Hematopoietic multipotent progenitor cell treated with erythropoietin and hydrocortisone succinate and interleukin-3 and kit ligand, for 17 days (in vitro differentiated cells): ENCODE data around the gene HIPK1.

Source experiments
- DNase-seq: peaks from one replicate; pipeline ENCODE4 v3.0.0-alpha.2; 2015; ENCODE audit warnings: low spot score

Gene HIPK1

GRCh38 chr1:113913887-113914664 is 15.0 kb upstream of the HIPK1 start:
- DNase-seq = peak; percentile 92

GRCh38 chr1:113916974-113917373 is 12.2 kb upstream of the HIPK1 start:
- DNase-seq = no peak

- peak; percentile 34 for DNase-seq
These were observed 11.6 kb upstream of the HIPK1 start for GRCh38 chr1:113917400-113918082.

- peak; percentile 47 for DNase-seq
These were observed 10.9 kb upstream of the HIPK1 start for GRCh38 chr1:113918243-113918642.

- no peak for DNase-seq
These were observed 6.2 kb upstream of the HIPK1 start for GRCh38 chr1:113922957-113923356.

- DNase-seq = no peak
These were observed 4.7 kb upstream of the HIPK1 start for GRCh38 chr1:113924473-113924872.

- peak; percentile 64 for DNase-seq
These were observed 765 bp upstream of the HIPK1 start for GRCh38 chr1:113928187-113928930.

GRCh38 chr1:113929750-113930498 is 800 bp downstream of the HIPK1 start:
- DNase-seq = peak; percentile 83

GRCh38 chr1:113930499-113931161 is 1.5 kb downstream of the HIPK1 start:
- peak; percentile 64 for DNase-seq

GRCh38 chr1:113931451-113931851 is 2.3 kb downstream of the HIPK1 start:
- DNase-seq = peak; percentile 51

GRCh38 chr1:113934006-113934405 is 4.9 kb downstream of the HIPK1 start:
- DNase-seq = no peak

GRCh38 chr1:113934511-113935055 is 5.5 kb downstream of the HIPK1 start:
- DNase-seq = no peak

- no peak for DNase-seq
These were observed 6.1 kb downstream of the HIPK1 start for GRCh38 chr1:113935176-113935575.

GRCh38 chr1:113935970-113936369 is 6.8 kb downstream of the HIPK1 start:
- DNase-seq = no peak

GRCh38 chr1:113937146-113937545 is 8.0 kb downstream of the HIPK1 start:
- no peak for DNase-seq

- no peak for DNase-seq
These were observed 9.1 kb downstream of the HIPK1 start for GRCh38 chr1:113938192-113938591.

GRCh38 chr1:113940365-113941244 is 11.5 kb downstream of the HIPK1 start:
- no peak for DNase-seq

GRCh38 chr1:113941245-113941559 is 12.1 kb downstream of the HIPK1 start:
- DNase-seq = no peak

GRCh38 chr1:113942527-113942926 is 13.4 kb downstream of the HIPK1 start:
- DNase-seq = no peak

- DNase-seq = no peak
These were observed 14.1 kb downstream of the HIPK1 start for GRCh38 chr1:113943028-113943811.
